Measurements from ENCODE around the gene ZNF423.
"Not testable (repeated sequence)": the region's sequence is repeated elsewhere in the genome, so short reads cannot be mapped to it uniquely, and the experiment has no call there.

Gene ZNF423

GRCh38 chr16:49874613-49875237, 18.8 kb upstream of the ZNF423 start:
- Histone ChIP-seq H3K4me3 (no peak overlapping the region), H3K27ac (no peak overlapping the region)

- not testable (repeated sequence) for H3K27ac ChIP-seq, H3K4me3 ChIP-seq
These were observed 15.9 kb upstream of the ZNF423 start for GRCh38 chr16:49871824-49872223.

DNA sequence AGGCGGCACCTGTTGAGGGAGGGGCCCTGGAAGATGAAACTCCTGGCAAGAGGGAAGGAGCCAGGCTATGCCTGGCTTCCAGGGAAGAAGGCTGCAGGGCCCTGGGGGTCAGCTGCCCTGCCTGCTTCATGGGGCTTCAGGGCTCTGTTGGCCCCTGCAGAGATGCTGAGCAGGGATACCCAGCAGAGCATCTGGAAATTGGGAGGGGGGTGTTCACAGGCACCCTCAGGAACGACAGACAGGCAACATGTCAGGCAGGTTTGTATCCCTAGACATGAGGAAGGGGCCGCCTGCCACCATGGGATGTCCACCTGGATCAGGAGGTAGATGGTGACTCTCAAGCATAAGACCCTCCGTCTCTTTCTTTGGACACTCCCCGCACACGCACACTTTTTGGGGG, 13.8 kb upstream of the ZNF423 start:
- Histone ChIP-seq H3K27ac (no peak overlapping the region), H3K4me3 (no peak overlapping the region)

DNA sequence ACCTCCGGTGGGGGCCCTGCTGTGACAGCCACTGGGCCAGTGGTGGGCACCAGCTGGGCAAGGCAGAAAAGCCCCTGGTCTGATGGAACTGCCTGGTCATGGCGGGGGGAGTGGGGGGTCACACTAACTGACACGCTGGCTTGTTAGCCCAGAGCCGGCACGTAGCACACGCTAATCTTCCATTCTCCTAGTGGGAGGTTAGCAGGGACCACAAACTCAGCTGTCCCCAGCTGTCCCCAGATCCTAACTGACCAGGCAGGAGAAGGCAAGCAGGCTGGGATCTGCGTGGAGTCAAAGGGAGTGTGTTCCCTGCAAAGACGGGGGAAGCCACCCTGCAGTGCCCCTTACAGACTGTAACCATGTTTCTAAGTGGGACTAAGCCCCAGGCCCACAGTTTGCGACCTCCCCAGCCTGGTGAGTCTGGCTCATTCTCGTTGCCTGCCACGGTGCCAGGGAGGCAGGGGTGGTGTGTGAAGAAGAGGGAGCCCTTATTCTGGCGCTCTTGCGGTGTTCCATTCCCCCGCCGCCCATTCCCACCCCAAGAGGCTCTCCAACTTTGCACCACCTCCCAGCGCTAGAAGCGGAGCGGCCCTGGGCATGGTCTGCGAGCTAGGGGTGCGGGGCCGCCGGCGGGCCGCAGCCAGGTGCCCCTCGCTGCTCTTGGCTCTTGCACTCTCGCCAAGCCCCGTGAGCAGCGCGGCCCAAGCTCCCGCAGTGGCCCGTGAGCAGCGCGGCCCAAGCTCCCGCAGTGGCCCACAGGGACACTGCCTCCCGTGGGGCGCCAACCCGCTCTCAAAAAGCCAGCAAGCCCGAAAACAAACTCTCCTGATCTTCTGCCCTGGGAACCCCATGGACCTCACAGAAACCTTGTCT, 12.1 kb upstream of the ZNF423 start:
- H3K4me3 ChIP-seq: no peak overlapping the region
- no peak overlapping the region for H3K27ac ChIP-seq

DNA sequence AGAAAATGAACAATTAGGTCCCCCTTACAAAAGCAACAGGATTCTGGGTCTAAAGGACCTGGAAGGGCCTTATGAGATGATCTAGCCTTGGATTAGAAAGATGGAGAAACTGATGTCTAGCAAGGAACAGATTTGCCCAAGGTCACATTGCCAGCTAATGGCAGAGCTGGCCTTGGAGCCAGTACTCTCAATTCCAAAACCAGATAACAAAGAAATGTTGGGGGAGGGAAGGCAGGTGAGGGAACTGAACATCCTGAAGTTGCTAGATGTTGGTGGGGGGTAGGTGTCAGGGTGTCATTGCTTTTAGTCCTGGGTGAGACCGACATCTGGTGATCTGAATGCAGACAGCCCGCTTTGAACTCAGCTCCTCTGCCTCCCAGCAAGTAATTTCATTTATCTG, 11.3 kb upstream of the ZNF423 start:
- Histone ChIP-seq H3K27ac (peak overlapping the region in 3 of 21 experiments; percentile 7 to 69 (median 23)), H3K4me3 (no peak overlapping the region)

GRCh38 chr16:49866595-49867071, 10.7 kb upstream of the ZNF423 start:
- Histone ChIP-seq H3K27ac (peak overlapping the region in 13 of 21 experiments; percentile 1 to 70 (median 37)), H3K4me3 (no peak overlapping the region)

DNA sequence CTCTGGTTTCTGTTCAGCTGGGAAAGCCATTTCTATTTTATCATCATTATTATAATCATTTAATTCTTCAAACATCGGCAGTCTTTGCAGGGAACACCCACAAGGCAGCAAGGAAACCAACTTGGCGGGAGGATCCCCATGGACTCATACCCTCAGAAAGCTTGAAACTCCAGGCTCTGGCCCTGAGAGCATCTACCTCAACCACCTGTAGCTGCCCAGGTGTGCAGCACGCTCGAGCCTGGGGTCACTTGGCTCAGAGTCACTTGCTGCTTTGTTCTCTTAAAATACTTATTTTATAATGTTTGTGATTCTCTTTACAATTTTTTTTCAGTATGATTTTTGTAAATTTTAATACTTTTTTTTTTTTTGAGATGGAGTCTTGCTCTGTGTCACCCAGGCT, 6.8 kb upstream of the ZNF423 start:
- H3K27ac ChIP-seq: no peak overlapping the region
- H3K4me3 ChIP-seq: no peak overlapping the region

GRCh38 chr16:49861299-49861698, 5.4 kb upstream of the ZNF423 start:
- H3K27ac ChIP-seq: no peak overlapping the region
- no peak overlapping the region for H3K4me3 ChIP-seq

DNA sequence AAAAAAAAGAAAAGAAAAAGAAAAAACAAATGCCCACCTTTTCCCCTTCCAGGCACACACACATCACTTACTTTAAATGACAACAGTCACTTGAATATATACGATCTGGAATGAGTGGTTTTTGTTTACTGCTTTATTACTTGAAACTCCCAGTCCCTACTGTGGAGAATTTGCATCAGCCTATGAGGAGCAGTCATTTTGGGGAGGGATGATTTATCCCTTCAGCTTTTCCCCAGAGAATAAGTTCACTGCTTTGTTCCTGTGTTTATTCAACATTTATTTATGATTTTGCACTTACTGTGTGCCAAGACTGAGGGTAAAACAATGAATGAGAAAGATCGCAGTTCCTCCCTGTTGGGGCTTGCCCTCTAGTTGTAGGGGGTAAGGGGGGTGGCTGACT, 4.7 kb upstream of the ZNF423 start:
- no peak overlapping the region for H3K27ac ChIP-seq
- H3K4me3 ChIP-seq: no peak overlapping the region

DNA sequence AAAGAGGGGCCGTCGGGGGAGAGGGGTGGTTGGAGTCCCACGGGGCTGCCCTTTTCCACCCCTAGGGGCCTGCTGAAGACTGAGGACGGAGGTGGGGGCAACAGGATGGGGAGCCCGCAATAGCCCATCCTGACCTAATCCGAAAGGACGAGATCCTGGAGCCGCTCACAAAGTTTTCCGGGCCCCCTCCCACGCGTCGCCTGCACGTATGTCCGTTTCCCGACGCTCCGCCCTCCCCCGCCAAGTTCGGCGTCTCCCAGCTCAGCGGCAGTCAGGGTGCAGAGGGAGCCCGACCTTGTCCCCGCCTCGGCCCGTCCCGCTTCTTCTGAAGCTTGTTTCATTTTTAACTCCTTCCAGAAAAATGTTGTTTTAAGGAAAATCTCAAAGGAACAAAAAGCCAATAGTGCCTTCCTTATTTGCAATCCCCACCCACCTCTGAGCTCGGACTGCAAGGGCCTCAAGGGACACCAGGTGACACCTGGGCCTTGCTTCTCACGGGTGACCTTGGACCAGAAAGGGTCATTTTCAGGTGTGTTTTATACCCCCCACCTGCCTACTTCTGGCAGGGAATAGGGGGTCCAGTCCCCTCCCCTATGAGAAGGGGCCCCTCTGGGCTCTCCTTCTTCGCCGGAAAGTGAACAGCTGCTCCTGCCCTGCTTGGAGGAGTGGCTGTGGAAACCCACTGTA, 3.4 kb upstream of the ZNF423 start:
- peak overlapping the region in 18 of 21 experiments; percentile 8 to 92 (median 72) for H3K27ac ChIP-seq

DNA sequence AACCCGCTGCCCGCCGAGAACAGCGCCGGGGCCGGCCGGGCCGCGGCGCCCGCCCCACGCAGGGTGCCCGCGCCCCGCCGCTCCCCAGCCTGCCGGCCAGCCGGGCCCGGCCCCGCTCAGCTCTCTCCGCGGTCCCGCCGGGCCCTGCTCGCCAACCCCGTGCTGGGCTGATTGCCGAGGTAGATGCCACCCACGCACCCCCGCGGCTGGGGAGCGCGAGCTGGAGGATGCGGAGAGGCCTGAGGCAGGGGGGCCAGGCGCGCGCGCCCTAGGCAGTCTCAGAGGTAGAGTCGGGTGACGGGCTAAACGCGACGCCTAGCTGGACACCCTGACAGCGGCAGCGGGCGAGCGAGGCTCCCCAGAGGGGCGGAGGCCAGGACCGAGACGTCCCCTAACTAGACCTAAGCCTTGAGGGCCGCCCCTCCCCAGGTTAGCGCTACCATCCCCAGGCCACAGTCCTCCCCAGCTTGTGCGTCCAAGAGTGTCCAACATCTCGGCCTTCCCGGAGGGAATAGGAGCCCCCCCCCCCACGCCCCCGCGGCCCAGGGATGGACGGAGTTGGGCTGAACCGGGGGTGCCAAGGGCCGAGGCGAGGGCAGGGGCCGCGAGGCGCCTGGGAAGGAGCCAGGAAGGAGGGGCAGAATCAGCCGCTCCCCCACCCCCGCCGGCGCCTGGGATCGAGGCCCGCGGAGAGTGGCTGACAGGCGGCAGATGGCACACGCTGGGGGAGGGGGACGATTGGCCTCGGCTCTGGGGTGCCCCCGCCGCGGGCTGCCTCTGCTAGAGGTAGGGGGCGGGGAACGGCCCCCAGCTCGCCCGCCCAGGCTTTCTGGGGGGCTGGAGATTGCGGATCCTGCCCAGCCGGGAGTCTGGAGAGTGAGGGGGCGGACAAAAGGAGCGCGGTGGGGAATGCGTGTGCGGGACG, 2.5 kb upstream of the ZNF423 start:
- peak overlapping the region; percentile 20 to 65 (median 43) for H3K4me3 ChIP-seq
- H3K27ac ChIP-seq: peak overlapping the region in 19 of 21 experiments; percentile 8 to 92 (median 71)

More for the DNA sequence above, 3.4 kb upstream of the ZNF423 start:
- peak overlapping the region; percentile 20 to 65 (median 43) for H3K4me3 ChIP-seq

GRCh38 chr16:49857423-49858181, 1.7 kb upstream of the ZNF423 start:
- Histone ChIP-seq H3K4me3 (peak overlapping the region in 6 of 7 experiments; percentile 21 to 65 (median 52)), H3K27ac (peak overlapping the region in 11 of 21 experiments; percentile 10 to 88 (median 58))

GRCh38 chr16:49856672-49857330, 889 bp upstream of the ZNF423 start:
- H3K4me3 ChIP-seq: peak overlapping the region; percentile 50 to 85 (median 55)
- peak overlapping the region in 13 of 21 experiments; percentile 2 to 94 (median 83) for H3K27ac ChIP-seq

DNA sequence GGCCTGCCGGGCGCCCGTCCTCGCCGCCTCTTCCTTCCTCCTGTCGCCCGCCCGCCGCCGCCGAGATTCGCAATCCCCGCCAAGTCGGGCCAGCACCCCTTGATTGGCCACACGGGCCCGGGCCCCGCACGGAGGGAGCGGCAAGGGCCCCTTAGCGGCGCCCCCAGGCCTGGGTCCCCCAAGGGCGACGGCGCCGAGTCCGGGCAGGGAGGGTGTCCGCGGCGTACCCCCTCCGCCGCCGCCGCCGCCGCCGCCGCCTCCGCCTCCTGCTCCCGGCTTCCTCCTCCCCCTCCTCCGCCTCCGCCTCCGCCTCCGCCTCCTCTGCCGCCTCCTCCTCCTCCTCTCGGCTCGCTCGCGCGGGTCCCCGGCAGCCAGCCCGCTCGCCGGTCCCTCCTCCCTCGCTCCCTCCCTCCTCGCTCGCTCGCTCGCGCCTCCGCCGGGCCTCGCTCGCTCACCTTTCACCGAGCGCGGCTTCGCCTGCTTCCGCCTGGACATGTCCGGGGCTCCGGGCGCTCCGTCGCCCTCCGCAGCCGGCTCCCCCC, 561 bp downstream of the ZNF423 start:
- Histone ChIP-seq H3K27ac (peak overlapping the region; percentile 61 to 94 (median 82)), H3K4me3 (peak overlapping the region; percentile 50 to 85 (median 55))

GRCh38 chr16:49854796-49855203, 1.1 kb downstream of the ZNF423 start:
- Histone ChIP-seq H3K27ac (peak overlapping the region in 20 of 21 experiments; percentile 0 to 94 (median 82)), H3K4me3 (peak overlapping the region; percentile 50 to 85 (median 55))

- Histone ChIP-seq H3K4me3 (peak overlapping the region; percentile 50 to 85 (median 55)), H3K27ac (peak overlapping the region in 20 of 21 experiments; percentile 0 to 94 (median 82))
These were observed 1.6 kb downstream of the ZNF423 start for GRCh38 chr16:49854188-49854795.

DNA sequence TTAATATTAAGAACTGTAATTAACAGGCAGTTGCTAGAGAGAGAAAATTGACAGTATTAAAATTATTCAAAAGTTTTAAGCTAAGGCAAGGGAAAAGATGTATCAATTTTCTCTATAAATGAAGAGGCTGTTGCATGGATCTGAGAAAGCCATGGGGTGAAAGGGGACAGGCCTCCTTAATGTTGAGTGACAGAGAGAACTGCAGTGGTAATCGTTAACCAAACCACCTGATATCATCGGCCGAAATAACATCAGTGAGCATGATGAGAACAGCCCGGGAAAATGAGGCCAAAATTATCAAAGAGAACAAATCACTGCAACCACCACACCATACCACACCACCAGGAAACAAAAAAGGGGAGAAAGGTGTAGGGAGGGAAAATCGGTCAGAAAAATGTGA, 3.6 kb downstream of the ZNF423 start:
- H3K4me3 ChIP-seq: no peak overlapping the region
- peak overlapping the region in 1 of 21 experiments; percentile 21 for H3K27ac ChIP-seq
